Left cardiac atrium (tissue), 4 donors: Measurements from ENCODE around the gene MRTFA. TPM values are rescaled to one million over a fixed set of nuclear protein-coding genes. Genes with fewer than 3 reads are reported as not detected.

Experiments
- ATAC-seq, 2 donors: fragments of 200-7000 bp; cut with Tn5 transposase; one replicate each; pipeline ENCODE4 v1.9.1; 2020; ENCODE audit warnings: mild to moderate bottlenecking in 2 of 2, moderate library complexity in 2 of 2
- DNase-seq: peaks from one replicate; pipeline ENCODE4 v3.0.0-alpha.2; 2020
- intact Hi-C, 2 donors: fragments of 100-400 bp; cut with DNase I; formaldehyde crosslinking; loops; one replicate each; pipeline versions ENCODE4 v1.14.1 to v1.15.1; 2022 to 2023
- total RNA-seq, 2 donors: library from RNA; stranded (reverse); fragmentation: NEBNext Ultra II Directional; extraction: Animal tissue kit (Norgen Biotek cat#: 25700); gene quantifications; one replicate each; pipeline ENCODE4 v1.2.1, GENCODE V29; 2021
- donor health status: DM: no; HTN: yes; CAD: no.
- donor health status: DM: no; HTN: yes; CAD: no; lungs with severe emphysema.
- donor health status: DM: yes; HTN: yes; CAD: no.
- donor health status: Dilated cardiomyopathy.

The MRTFA gene
- total RNA-seq, 2 donors from 2014 or later = 28.8 to 34.3 TPM

DNA sequence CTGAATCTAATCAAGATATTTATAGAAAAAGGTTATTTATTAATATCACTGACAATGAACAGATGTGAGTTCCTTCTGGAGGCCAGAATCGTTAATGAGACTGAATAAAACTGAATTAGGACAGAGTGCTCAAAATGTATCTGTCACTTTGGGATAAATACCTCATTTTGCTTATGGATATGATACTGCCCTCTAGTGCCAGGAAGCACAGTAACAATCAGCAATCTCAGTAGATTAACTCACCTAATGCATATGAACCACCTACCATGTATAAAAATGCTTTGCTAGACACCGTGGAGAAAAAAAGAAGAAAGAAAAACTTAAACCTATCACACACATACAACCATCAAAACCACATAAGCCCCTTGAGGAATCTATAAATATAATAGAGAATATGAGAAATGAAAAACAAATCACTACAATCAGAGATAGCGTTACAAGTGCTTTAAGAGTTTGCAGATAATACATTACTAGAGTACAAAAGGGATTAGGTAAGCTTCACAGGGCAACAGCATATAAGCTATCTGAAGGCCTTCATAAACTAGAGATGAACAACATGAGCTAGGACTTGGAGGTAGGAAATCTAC lies 148.8 kb downstream of the MRTFA start:
- ATAC-seq = no peak
- intact Hi-C loops = loop anchor here in 1 of 2 donors (5.0 kb wide), 1 partner anchor 50 kb away; no protein-coding TSS in a partner anchor
- no peak for DNase-seq

DNA sequence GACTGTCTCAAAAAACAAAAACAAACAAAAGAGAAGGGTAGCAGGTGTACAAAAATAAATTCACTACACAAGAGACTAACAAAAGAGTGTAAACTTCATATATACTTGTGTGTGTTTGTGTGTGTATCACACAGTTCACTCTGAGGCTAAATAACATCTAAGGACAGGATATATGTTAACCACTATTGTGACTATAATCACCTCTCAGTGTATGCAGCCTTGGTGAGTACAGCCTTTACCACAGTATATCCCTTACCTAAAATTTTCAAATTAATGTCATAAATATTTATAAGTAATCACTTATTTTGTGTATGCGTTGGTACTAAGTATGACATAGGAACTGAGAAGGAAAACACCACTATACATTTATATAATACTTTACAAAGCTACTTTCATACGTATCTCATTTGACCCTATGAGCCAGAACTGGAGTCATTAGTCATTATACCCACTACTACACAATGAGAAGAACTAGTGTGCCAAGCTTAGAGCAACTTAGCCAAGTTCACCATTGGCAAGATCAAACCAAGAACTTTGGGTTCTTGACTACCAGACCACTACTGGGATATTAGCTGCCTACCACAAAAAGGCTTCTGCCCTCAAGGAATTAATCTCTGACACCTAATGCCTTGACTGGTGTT lies 149.4 kb downstream of the MRTFA start:
- intact Hi-C loops = loop anchor here in 1 of 2 donors (5.0 kb wide), 1 partner anchor 50 kb away; no protein-coding TSS in a partner anchor
- DNase-seq (no peak), ATAC-seq (no peak)

DNA sequence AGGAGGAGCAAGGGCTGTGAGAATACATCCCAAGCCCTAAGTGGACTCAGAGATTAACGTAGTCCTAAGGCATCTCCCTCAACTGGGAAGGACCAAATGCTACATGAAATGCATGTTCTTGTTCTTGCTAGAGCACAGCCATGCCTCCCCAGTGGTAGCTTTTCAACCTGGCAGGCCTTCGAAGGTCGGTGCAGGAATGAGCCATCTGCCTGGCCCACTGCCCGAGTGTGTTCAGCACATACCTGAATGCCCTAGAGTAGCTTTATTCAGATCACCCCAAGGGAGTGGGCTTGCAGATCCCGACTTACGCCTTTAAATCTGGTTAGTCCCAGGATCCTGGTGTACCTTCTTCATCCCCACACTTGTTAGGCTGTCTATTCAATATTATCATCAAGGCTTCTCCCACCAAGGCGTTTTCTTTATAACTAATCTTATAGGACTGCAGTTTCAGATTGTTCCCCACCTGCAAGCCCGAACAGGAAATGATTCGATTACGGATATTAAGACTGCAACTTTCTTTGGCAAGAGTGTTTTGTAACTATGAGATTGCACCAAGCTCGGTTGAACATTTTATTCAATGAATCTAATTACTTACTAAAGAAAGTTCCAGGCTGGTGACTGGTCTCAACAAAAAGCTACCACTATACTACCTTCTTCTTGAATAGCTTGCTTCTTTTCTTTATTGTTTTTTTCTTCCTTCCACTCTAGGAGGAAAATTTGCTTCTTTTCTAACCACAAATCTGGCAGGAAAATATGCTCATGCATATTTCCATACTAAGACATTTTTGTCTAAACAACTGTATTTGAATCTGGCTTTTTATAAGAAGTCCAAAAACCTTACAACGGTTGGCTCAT lies 150.5 kb downstream of the MRTFA start:
- DNase-seq (peak; percentile 40), ATAC-seq (peak; percentile 12 to 44)
- intact Hi-C loops = loop anchor here in 1 of 2 donors (5.0 kb wide), 1 partner anchor 49 kb away; no protein-coding TSS in a partner anchor

DNA sequence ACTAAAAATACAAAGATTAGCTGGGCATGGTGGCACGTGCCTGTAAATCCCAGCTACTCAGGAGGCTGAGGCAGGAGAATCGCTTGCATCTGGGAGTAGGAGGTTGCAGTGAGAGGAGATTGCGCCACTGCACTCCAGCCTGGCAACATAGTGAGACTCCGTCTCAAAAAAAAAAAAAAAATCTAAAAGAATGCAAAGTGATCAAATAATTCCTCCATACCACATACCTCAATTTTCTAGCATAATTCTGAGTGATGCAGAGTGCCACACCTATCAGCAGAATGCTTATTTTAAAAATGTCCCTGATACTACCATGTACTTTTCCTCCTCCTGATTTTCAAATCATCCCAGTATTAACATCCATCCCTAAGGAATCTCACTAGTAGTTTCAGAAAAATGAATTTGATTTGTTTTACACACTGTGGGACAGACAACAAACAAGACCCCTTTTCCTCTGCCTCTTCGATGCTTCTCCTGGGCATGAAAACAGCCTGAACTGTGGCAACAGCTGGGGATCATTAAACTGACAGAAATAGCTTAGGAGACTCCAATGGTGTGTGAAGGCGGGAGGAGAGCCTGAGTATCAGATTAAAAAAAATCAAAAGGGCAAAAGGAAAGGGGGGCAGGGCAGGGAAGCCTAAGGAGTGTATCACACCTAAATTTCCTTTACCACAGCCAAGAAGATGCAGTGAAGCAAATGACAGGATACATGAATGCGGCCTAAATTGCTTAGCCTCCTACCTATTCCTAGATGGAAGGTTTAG lies 151.4 kb downstream of the MRTFA start:
- intact Hi-C loops = loop anchor here in 1 of 2 donors (5.0 kb wide), 1 partner anchor 48 kb away; no protein-coding TSS in a partner anchor
- ATAC-seq = peak in 1 of 2 donors; percentile 52
- no peak for DNase-seq

DNA sequence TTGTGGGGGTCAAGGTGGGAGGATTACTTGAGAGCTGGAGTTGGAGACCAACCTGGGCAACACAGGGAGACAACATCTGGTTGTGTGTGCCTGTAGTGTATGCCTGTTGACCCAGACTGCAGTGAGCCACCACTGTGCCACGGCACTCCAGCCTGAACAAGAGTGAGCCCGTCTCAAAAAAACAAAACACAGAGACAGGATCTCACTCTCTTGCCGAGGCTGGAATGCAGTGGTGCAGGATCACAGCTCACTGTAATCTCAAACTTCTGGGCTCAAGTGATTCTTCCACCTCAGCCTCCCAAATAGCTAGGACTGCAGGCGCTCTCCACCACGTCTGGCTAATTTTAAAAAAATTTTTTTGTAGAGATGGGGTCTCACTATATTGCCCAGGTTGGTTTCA lies 153.6 kb downstream of the MRTFA start:
- no peak for DNase-seq
- ATAC-seq = no peak
- intact Hi-C loops = no loop called here

DNA sequence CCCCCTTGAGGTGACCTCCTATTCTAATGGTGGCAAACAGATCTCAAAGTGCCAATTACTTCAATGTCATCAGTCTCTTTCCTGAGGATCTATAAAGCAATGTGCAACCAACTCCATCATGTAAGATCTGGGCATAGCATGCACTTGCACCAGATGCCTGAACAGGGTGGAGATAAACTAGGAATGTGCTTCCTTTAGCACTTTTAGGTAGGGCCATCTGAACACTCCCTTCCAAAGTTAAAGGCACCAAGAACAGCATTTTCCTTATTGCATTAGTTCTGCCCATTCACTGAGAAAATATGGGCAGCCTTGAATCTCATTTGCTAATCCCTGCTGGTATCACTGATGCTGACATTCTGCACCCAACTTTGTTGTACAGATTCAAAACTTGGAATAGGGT lies 154.1 kb downstream of the MRTFA start:
- ATAC-seq = no peak
- intact Hi-C loops = no loop called here

DNA sequence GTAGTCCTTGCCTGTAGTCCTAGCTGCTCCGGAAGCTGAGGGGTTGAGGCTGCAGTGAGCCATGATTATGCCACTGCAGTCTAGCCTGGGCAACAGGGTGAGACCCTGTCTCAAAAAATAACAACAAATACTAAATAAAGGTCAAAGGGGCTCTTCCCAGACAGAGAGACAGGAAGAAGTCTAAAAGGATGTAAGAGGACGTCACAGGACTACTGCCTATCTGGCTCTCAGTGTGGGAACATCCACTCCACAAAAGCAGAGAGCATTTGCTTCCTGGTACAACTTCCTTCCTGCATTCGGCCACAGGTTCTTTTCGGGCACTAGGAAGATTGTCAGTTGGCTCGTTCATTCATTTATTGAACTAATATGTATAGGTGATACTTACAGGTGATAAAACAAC lies 155.5 kb downstream of the MRTFA start:
- DNase-seq (no peak), ATAC-seq (no peak)
- intact Hi-C loops = no loop called here

More for the DNA sequence above, 154.1 kb downstream of the MRTFA start:
- DNase-seq = no peak

DNA sequence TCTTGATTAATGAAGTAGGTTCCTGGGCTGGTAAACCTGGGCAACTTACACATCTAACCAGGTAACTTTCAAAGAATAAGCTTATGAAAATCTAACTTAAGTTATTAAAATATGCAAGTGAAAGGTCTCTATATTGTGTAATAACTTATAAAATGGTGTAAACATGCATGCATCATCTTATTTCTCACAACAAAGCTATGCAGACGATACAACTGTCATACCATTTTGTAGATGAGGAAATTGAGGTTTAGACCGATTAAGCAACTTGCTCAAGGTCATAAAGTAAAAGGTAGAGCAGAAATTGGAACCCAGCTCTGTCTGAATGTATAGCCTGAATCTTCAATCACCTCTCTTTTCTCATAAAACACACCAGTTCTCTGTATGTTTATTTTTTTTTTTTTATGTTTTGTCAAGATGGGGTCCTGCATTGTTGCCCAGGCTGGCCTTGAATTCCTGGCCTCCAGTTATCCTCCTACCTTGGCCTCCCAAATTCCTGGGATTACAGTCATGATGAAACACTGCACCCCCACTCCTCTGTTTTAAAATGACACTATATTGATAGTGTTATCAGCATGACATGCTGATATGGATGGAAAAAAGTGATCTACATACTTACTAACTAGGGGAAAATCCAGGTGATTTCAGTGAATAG lies 156.5 kb downstream of the MRTFA start:
- no peak for ATAC-seq
- intact Hi-C loops = no loop called here

DNA sequence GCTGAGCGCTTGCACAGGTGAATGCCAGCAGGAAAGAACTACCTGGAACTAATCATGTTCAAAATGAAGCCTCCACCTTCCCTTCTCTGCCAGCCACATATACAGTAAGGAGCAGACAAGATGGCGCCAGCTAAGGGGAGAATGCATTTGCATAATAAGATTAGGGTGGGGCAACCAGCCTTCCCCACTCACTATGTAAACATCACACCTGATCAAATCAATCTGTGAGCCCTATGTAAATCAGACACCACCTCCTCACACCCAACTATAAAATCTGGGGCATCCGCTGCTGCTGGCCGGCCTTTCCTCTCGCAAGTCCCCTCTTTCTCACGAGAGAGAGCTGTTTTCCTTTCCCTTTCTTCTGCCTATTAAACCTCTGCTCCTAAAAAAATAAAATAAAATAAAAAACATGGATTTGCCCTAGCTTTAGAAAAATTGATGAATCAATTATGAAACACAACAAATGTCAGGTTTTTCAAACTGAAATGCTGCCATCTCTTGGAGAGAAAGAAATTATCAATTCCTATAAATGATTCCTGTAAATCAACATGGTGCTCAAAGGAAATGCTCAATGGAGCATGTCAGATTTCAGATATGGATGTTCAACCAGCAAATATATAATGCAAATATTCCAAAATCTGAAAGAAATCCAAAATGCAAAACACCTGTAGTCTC lies 157.3 kb downstream of the MRTFA start:
- ATAC-seq = no peak
- no peak for DNase-seq
- intact Hi-C loops = no loop called here

More for the DNA sequence above, 156.5 kb downstream of the MRTFA start:
- no peak for DNase-seq

DNA sequence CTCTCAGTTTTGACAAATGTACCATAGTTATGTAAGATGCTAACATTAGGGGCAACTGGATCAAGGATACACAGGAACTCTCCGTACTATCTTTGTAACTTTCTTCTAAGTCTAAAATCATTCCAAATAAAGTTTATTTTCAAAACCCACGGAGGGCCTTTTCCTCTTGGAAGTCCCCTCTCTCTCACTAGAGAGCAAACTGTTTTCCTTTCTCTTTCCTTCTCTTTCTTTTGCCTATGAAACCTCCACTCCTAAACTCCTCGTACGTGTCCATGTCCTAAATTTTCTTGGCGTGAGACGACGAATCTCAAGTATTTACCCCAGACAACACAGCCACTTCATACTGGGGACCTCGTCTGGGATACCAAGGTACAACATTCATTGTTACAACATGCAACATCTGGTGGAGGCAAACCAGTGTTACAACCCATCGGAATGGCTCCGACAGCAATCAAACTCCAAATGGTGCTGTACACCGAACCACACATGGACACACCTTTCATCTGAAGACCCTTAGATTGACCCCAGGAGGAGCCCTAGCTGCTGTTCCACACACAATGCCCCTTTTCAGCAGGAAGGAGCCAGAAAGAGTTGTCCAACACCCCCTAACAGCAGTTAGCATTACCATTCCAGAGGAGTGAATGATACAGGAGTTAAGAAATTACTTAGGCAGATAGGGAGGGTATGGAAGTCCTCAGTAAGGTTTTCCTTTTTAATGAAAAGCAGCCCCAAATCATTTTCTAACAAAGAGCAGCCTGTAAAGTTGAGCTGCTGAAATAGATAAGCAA lies 158.0 kb downstream of the MRTFA start:
- DNase-seq = no peak
- ATAC-seq = no peak
- intact Hi-C loops = no loop called here

DNA sequence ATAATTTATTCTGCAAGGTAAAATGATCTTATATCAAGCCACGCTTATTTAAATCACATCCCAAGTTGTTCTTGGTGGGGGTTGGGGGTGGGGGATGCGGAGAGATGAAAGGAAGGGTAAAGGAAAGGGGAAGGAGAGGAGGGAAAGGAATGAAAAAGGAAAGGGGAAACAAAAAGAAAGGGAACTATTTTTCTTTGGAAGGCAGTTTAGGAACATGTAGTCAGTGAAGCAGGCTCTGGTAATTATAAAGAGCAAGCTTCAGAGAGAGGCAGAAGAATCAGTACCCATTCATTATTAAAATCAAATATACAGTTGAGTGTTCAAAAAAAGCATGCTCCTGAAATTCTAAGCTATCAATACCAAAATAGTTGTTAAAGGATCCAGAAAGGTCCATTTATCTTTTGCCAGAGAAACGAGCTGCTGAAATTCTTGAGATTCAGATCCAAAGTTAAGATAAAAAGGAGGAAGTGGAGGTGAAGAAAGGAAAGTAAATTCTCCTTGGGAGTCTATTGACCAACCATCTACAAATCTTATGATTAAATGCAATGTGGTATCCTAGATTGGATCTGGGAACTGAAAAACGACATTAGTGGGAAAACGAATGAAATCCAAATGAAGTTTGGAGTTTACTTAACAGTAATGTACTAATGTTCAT lies 158.7 kb downstream of the MRTFA start:
- no peak for DNase-seq
- intact Hi-C loops = no loop called here
- ATAC-seq = no peak

DNA sequence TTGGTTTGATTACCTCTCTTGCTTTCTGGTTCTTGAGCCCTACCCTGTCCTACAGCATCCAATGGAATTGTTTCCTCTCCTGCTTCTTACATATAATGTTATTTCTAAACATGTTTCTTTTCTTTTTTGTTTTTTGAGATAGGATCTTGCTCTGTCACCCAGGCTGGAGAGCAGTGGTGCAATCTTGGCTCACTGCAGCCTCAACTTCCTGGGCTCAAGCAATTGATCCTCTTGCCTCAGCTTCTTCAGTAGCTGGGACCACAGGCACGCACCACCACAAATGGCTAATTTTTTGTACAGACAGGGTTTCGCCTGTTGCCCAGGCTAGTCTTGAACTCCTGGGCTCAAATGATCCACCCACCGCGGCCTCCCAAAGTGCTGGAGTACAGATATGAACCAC lies 160.2 kb downstream of the MRTFA start:
- DNase-seq = no peak
- no peak for ATAC-seq
- intact Hi-C loops = no loop called here

DNA sequence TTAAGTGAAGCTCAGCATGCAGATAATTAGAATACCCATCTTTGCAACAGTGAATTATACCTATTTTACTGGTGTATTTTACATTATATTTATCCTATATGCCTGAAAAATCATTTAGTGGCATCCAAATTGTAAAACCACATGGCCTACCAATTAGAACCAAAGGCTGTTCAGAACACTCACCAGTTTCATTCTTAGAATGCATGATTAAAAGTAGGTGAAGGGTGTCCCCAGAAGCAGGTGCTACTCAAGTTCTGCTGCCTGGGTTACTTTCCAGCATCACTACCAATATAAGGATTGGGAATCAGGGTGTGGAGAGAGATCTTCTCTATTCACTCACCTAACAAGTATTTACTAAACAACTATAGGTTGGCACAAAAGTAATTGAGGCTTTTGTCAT lies 162.8 kb downstream of the MRTFA start:
- intact Hi-C loops = no loop called here
- ATAC-seq (no peak), DNase-seq (no peak)

DNA sequence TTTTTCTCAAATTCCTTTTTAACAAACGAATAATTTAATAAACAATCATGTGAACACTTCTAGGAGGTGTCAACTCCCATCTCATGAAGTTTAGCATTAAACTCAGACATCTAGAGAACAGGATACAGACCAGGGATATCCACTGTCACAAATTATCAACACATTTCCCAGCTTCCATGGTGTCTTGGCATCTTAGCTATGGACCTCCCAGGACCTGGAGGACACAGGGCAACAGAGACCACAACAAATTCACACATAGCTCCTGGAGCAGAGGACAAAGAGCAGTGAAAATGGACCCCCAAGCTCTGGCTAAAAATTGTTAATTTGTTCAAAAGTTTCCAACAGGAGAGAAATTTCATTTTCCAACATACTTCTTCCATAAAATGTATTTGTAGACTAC lies 163.9 kb downstream of the MRTFA start:
- intact Hi-C loops = no loop called here
- ATAC-seq = no peak
- no peak for DNase-seq

DNA sequence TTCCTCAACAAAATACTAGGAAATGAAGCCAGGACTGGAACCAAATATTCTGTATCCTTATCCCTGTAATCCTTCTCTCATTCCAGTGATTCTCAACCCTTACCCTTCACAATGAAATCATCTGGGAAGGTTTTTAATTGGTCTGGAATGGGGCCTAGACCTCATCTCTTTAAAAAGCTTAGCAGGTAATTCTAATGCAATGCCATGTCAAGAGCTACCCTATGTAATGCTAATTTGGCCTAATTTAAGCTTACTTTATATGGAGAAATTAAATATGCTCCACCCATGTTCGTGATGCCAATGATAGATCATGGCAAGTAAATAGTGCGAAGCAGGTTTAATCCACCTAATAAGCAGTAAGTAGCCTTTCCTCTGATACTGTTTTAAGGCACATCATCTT lies 164.5 kb downstream of the MRTFA start:
- DNase-seq (no peak), ATAC-seq (no peak)
- intact Hi-C loops = no loop called here

DNA sequence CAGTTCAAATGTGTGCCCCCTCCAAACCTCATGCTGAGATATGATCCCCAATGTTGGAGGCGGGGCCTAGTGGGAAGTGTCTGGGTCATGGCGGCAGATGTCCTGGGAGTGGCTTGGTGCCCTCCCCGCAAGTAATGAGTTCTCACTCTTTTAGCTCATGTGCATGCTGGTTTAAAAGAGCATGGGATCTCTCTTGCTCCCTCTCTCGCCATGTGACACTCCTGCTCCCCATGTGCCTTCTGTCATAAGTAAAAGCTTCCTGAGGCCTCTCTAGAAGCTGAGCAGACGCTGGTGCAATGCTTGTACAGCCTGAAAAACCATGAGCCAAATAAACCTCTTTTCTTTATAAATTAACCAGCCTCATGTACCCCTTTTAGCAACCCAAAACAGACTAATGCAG lies 167.3 kb downstream of the MRTFA start:
- no peak for DNase-seq
- intact Hi-C loops = no loop called here
- ATAC-seq = no peak

DNA sequence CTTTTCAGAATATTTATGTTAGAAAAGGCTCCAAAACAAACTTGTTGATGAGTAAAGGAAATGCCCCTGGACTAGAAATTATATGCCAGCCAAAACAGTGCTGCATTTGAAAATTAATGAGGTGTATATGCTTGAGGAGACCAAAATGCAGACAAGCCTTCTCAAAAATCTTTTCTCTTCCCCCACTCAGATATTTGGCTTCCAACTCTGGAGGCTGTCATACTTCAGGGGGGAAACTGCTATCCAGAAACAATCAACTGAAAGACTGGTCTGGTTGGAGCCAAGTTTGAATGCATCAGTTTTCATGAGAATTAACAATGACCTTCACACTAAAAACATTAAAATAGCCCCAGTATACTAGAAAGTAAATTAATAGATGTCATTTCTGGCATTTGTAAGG lies 167.9 kb downstream of the MRTFA start:
- no peak for ATAC-seq
- no peak for DNase-seq
- intact Hi-C loops = no loop called here
